HG02852 (cell line): ENCODE measurements around the gene GDAP1L1.

Experiments used
- ATAC-seq: cut with Tn5 transposase; IDR thresholded peaks from one replicate; pipeline ENCODE4 v1.9.1; 2021; ENCODE audit warnings: mild to moderate bottlenecking, moderate library complexity; ENCODE audit not compliant: unreplicated experiment

GDAP1L1 gene

GRCh38 chr20:44251284-44251683 is 4.2 kb downstream of the GDAP1L1 start:
- no peak for ATAC-seq

GRCh38 chr20:44253528-44253927 is 6.4 kb downstream of the GDAP1L1 start:
- no peak for ATAC-seq

DNA sequence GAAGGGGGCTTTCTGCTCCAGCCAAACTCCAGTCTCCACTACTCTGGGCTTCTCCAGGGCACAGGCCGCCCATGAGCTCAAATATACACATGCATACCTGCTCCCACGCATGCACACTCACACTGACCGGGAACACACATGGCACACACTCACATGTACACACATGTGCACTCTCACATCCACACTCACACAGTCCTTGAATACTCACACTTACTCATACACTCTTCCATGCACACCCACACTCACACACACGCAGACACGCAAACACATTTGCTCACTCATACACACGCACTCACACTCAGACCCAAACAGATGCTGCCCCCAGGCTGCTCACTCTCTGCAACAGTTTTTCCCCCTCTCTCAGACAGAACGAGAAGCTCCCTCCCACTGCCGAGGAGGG is 7.0 kb downstream of the GDAP1L1 start:
- no peak for ATAC-seq

DNA sequence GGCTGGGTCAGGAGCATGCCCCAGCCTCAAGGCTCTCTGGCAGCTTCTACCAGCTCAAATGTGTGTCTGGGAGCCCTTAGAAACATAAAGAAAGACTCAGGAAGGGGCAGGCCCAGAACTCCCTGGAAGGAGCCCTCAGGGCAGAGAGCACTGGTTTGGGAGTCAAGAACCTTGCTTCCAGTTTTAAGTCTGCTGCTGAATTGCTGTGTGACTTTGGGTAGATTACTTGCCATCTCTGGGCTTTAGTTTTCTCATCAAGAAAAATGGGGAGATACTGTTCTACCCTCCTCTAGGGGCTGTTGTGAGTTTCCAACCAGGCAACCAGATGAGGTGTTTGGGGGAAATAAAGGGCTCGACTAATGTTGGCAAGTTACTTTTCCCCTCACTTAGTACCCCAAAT is 8.8 kb downstream of the GDAP1L1 start:
- no peak for ATAC-seq

DNA sequence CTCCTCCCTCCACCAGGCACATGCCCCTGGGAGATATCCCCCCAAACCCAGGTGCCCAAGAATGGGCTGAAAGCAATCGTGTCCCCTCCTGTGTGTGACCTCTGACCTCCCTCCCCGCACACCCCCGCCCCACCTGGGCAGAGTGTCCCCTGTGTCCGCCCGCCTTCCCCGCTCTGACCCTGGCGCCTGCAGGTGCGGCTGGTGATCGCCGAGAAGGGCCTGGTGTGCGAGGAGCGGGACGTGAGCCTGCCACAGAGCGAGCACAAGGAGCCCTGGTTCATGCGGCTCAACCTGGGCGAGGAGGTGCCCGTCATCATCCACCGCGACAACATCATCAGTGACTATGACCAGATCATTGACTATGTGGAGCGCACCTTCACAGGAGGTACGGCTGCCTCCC is 9.9 kb downstream of the GDAP1L1 start:
- ATAC-seq: no peak

GRCh38 chr20:44258226-44258890 is 11.2 kb downstream of the GDAP1L1 start:
- ATAC-seq: no peak

- no peak for ATAC-seq
Measured at GRCh38 chr20:44264287-44264686, 17.2 kb downstream of the GDAP1L1 start.

- no peak for ATAC-seq
Measured at GRCh38 chr20:44268802-44269201, 21.7 kb downstream of the GDAP1L1 start.

DNA sequence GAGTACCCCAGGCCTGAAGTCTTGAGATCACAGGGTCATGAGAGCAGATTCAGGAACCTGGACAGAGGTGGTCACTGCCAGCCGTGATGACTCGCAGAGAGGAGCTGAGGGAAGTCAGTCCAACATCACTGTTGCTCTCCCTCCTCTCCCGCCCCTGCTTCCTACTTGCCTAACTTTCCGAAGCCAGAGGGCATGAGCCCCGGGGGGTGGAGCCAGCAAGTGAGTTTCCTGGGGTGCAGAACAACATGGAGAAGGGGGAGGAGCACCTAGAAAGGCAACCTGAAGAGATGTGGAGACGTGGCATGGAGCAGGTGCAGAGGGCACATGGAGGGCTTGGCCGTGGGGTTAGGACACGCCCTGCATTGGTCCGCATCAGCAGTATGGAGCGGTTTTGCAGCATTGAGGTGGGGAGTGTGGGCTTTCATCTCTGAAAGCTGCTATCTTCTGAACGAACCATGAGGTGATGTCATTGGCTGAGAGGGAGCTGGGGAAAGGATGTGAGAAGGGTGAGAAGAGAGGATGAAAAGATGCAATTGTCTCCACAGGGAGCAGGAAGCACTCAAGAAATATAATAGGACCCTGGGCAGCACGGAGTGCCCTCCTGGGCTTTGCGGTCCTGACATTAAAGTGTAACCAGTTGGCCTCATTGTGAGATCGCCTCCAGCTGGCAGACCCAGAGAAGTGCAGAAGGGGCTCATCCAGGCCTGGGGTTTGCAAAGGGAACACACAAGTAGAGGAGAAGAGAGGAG is 25.0 kb downstream of the GDAP1L1 start:
- no peak for ATAC-seq

GRCh38 chr20:44273231-44274215 is 26.4 kb downstream of the GDAP1L1 start:
- ATAC-seq: peak; percentile 66

DNA sequence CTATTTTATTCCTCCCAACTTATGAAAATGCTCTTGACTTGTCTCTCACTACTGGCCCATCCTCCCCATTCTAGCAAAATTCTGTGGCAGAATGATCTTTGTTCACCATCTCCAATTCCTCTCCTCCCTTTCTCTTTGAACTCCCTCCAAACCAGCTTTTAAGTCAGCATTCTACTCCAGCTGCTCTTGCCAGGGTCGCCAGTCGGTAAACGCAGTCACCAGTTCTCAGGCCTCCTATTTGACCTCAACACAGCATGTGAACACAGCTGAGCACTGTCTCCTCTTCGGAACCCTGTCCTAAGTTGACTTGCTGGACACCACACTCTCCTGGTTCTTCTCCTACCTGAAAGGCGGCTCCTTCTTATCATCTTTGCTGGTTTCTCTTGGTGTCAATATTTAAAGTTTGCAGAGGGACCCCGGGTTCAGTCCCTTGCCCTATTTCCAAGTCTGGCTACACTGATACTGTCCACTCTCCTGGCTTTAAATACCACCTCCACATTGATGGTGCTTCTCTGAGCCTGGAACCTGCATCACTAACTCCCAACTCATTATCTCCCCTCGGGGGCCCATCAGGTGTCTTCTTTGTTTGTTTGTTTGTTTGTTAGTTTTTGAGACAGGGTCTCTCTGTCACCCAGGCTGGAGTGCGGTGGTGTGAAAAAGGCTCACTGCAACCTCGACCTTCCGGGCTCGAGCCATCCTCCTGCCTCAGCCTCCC is 27.4 kb downstream of the GDAP1L1 start:
- ATAC-seq: no peak

DNA sequence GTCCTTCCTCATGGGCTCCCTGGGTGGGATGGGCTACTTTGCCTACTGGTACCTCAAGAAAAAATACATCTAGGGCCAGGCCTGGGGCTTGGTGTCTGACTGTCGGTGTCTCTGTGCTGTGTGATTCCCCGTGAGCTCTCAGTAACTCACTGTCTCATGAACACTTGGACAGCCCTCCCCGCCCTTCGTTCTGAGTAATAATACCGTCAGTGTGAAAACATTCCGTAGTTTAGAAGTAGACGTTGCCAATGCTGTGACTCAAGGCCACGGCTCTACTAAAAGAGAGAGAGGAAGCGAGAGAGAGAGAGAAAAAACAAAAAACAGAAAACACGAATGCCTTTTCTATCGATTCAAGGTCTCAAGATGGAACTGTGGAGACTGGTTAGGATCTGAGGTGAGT is 32.1 kb downstream of the GDAP1L1 start:
- ATAC-seq: no peak

DNA sequence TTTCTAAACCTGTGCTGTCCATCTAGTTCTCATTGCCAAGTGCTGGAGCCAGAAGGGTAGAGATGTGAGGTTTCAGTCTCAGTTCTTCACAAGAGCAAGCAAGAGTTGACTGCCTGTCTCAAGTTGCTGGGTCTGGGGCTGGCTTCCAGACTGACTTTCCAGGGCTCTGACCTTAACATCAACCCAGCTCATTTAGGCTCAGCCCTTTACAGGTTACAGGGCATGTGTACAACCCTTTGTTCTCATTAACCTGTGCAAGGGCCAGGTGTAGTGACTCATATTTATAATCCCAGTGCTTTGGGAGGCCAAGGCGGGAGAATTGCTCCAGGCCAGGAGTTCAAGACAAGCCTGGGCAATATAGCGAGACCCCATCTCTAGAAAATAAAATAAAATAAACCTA is 33.3 kb downstream of the GDAP1L1 start:
- ATAC-seq: no peak

DNA sequence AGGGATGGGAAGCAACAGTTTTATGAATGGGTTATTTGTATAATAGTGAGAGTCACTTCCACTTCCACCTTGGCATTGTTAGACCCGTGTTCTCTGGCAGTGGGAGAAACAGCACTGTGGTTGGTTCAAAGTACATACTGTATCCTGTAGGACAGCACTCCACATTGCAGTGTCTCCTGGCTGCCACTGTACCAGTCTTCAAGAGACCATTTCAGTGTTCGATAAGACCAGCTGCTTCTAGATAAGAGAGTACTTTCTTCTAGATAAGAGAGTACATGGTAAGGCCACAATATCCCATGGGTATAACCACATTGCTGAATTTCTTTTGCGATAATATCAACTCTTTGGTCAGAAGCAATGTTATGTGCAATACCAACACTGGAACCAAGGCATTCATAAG is 35.1 kb downstream of the GDAP1L1 start:
- no peak for ATAC-seq

DNA sequence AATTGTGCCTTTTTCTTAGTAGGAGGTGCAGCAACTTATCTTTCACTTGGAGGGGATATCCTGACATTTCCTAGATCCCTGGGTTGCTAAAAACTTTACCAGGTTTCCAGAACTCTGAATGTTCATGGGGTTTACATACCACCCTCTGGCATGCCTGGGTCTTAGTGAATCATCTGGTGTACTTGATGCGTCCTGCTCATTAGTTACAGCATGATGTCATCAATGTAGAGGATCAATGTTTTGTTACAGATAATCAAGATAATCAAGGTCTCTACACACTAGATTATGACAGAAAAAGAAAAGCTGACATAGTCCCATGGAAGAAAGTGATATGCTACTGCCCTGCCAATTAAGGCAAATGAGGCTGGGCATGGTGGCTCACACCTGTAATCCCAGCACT is 36.9 kb downstream of the GDAP1L1 start:
- no peak for ATAC-seq

DNA sequence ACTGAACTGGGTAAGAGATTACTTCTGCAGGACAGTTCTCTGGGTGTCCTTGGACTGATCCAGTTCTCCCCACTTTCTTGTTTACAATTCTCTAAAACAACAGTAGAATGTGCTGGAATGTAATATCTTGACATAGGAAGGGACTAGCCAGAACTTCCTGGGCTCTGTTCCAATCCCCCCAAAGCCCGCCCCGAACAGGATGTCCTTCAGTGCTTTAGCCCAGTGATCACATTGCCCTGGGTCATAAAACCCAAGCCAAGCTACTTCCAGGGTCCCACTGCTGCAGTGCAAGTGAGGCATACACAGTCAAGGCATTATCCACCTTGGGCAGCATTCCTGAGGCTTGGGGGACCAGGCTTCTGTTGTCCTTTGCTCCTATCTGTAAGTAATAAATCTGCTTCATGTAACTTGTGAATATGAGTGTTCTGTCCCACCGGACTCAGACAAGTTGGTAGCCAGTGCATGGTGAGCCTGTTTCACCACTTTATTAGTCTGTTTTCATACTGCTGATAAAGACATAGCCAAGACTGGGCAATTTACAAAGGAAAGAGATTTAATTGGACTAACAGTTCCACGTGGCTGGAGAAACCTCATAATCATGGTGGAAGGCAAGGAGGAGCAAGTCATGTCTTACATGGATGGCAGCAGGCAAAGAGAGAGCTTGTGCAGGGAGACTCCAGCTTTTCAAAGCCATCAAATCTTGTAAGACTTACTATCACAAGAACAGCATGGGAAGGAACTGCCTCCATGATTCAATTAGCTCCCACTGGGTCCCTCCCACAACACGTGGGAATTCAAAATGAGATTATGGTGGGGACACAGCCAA is 40.4 kb downstream of the GDAP1L1 start:
- ATAC-seq: no peak

DNA sequence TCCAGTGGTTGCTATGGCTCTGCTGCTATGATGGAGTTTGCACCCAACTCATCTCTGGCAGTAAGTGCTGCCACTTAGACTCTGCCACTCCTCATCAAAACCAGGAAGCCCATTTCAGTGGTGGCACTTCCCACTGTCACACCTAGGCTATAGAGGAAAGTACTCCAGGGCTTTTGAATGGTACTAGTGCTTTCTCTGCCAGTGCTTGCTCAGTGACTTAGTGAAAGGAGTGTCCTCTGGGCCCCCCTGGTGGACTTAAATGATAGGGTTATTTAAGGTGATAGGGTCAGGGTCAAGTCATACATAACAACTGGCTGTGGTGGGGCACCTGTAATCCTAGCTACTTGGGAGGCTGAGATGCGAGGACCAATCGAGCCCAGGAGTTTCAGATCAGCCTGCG is 41.1 kb downstream of the GDAP1L1 start:
- no peak for ATAC-seq

DNA sequence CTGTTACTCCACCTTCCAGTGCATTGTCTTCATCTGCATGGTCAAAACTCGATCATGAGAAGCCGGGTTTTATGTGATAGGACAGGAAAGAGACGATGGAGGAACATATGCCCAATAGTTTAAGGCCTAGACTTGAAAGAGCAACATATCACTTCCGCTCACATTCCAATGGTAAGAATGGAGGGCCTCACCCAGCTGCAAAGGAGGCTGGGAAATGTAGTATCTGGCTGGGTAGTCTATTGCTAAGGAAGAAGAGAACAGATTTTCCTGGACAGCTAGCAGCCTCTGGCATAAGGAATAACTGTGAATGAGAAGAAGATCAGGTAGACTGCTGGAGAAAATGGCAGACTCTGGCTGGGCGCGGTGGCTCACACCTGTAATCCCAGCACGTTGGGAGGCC is 44.6 kb downstream of the GDAP1L1 start:
- no peak for ATAC-seq

- ATAC-seq: no peak
Measured at GRCh38 chr20:44296011-44296410, 48.9 kb downstream of the GDAP1L1 start.

- no peak for ATAC-seq
Measured at GRCh38 chr20:44297721-44298120, 50.6 kb downstream of the GDAP1L1 start.
